GM19025 (cell line): ENCODE measurements around the gene BEGAIN.

Experiments
- ATAC-seq: cut with Tn5 transposase; IDR thresholded peaks from one replicate; pipeline ENCODE4 v1.9.1; 2021; ENCODE audit warnings: mild to moderate bottlenecking, low read depth, moderate library complexity; ENCODE audit not compliant: unreplicated experiment

Gene BEGAIN

DNA sequence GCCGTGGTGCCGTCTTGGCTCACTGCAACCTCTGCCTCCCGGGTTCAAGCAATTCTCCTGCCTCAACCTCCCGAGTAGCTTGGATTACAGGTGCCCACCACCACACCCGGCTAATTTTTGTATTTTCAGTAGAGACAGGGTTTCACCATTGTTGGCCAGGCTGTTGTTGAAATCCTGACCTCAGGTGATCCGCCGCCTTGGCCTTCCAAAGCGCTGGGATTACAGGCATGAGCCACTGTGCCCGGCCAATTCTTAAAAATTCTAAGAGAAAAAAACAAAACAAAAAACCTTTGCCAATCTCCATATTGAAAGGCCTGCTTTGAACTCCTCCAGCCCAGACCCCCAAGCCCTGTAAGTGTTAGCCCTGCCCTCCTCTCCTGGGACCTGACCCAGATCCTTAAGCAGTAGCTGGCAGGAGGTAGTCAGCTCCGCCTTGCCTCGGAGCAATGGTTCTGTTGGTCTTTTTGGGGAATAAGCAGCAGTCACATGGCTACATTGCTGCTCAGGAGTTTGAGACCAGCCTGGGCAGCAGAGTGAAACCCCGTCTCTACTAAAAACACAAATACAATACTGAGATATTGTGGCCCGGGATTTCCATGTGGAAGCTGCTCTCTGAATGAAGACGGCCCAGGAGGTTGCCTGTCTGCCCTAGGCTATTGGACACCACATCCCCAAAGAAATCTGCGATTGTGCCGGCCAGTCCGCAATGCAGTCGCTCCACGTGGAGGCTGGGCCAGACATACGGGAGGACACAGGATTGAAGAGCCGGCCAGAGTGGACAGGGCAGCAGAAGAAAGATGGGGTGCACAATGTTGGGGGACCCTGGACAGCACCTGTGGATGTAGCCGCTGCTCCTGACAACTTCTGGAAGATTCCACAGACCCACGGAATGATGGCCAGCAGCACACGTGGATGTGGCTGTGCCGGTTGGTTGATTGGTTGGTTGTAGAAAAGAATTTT, 28.8 kb upstream of the BEGAIN start:
- no peak for ATAC-seq

DNA sequence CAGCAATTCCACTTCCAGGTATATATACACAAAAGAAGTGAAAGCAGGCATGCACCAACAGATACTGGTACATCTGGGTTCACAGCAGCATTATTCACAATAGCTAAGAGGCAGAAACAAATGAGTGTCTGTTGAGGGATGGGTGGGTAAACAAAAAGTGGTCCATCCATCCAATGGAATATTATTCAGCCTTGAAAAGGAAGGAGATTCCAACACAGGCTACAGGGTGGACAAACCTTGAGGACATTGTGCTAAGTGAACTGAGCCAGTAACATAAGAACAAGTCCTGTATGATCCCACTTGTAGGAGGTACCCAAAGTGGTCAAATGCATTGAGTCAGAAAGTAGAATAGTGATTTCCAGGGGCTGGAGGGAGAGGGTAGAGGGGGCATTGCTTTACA, 27.6 kb upstream of the BEGAIN start:
- no peak for ATAC-seq

DNA sequence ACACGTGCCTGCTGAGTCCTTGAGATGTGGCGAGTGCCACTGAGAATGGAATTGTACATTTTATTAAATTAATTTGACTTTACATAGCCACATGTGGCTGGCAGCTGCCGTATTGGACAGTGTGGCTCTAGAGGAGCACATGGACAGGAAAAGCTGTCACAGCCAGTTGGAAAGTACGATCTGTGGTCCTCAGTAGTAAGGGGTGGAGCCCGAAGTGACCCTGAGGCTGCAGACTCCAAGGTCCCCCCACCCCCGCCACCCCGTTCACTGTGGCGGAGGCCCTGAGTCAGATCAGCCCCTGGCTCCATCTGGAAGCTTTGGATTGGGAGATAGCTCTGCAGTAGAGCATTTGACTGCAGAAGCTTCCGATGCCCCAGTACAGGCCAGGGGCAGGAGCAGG, 25.8 kb upstream of the BEGAIN start:
- no peak for ATAC-seq

DNA sequence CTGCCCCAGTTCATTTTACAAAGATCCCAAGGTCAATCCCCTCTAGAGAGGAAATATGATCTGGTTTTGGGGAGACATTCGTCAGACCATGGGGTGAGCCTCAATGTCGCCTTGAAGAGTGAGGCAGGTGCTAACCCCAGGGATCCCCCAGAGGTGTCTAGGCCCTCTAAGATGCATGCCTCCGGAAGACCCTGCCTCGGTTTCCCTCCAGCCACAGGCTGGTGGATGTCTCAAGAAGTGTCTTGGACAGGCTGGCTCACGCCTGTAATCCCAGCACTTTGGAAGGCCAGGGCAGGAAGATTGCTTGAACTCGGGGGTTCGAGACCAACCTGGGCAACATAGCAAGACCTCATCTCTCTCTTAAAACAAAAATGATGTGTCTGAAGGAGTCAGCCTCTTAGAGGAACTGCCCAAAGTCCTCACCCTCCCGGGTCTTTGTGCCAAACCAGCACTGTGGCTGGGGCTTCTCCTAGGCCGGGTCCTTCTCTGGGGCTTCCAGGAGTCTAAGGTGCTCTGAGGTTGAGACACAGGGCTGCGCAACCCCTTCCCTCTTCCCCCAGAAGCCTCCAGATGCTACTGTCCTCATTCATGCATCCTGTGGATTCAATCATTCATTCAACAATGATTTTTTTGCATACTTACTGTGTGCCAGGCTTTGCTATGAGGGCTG, 24.7 kb upstream of the BEGAIN start:
- ATAC-seq = no peak

DNA sequence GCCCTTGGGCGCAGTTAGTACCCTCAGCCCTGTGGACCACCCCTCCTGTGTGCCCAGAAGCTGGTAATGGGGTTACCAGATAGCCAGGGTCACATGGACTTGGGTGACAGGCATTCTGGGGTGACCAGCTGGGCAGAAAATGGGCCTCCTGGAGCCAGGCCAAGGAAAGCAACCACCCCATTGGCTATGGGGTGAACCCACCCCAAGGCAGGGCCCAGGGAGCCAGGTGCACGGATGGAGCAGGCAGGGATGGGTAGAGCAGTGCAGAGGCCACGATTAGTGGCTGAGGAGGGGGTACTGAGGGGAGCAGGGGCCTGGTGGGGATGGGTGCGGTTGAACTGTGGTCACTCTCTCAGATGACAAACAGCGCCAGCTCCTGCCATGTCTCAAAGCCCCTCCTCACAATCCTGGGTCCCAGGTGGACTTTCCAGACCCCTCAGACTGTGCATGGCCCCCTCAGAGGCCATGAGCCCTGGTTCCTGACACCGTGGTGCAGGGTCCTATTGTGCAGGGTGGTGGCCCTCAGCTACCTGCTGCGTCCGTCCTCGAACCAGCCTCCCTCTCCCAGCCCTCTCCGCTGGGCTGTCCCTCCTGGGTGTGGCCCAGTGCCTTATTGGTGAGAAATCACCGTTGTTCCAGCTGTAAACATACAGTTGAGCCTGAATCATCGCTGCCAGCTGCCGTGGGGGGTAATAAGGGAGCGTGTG, 23.4 kb upstream of the BEGAIN start:
- ATAC-seq = no peak

DNA sequence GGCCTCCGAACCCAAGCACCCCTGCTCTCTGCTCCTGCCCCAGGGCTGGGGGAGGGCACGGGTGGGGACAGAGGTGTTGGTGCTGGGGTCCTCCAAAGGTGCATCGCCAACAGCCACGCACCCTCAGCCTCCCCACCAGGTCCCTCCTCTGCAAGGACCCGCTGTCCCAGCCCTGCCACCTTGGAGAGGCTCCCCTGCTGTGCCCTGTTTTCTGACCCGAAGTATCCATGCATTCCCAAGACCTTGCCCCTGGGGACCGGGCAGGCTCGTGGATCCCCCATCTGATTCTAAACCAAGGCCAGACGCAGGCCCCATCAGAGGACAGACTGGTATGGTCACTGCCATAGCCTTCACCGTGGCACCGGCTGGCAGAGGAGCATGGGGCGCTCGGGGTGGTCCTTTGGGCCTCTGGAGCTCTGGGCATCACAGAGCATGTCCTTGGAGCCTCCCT, 22.7 kb upstream of the BEGAIN start:
- ATAC-seq = no peak

DNA sequence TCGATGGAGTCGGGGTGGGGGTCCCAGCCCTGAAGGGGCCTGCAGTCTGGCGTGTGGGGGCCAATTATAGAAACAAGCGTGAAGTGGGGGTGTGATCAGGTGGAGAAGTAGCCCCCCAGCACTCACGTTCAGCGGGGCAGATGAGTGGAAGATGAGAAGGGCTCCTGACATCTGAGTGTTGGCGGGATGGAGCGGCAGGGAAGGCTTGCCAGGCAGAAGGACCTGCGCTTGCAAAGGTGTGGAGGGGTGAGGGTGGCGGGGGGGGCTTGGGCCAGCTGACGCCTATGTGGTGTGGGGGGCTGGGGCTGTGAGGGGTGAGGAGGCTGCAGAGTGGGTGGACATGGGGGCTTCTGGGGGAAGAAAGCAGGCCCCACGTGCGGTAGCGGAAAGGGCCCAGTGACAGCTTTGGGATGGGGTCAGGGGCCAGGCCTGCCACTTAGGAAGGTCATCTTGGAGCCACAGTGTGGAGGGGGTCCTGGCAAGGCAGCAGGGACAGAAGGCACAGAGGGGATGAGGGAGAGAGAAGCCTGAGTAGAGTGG, 22.2 kb upstream of the BEGAIN start:
- ATAC-seq = no peak

DNA sequence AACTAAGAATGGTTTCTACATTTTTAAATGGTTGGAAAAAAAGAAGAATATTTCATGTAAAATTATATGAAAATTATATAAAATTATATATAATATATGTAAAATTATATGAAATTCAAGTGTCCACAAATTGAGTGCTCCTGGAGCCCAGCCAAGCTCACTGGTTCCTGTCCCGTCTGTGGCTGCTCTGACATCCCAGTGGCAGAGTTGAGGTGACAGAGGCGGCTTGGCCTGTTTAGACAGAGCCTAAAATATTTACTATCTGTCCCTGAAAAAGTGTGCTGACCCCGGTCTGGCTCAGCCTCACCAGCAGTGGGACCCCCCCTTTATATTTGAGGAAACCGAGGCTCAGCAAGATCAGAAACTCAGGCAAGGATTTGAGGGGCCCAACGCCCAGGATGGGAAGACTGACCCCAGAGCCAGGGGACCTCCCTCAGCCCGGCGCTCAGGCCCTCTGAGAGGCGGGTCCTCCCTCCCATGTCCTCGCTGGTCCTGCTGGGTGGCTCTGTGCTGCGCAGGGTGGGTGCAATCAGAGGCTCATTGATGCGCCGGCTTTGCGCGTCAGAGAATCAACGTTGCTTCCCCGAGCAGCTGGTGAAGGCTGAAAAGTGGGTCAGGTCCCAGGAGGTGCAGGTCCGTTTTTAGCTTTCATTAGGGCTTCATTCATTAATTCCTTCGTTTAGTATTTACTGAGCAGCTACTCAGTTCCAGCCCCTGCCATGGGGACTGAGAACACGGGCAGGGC, 21.5 kb upstream of the BEGAIN start:
- no peak for ATAC-seq

DNA sequence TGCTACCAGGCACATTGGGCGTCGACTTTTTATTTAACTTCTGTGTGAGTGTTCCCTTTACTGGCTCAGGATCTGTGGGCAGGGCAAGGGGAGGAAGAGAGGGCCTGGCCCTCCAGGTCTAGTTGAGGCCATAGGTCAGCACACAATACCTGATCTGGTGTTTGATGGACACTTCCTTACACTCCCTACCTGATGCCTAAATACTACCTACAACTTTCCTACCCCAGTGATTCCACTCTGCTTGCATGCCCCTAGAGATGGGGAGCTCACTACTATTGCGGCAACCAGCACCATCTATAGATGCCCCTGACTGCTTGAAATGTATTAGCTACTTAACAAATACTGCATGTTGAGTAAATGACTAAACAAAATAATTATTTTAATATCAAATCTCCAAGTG, 20.8 kb upstream of the BEGAIN start:
- no peak for ATAC-seq

DNA sequence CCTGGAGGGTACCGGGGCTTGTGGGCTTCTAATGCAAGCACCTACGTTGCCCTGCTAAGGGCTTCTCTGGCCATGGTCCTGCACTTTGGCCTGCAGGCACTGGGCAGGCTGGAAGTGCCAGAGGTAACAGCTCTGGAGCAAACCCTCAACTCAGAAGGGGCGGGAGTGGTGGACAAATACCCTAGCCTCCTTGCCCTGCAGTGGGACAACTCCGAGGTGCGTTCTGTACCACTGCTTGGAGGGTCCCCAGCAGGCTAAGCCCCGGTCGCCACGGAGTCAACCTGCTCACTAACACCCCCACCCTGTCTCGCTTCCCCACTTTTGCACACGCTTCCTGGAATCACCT, 20.4 kb upstream of the BEGAIN start:
- no peak for ATAC-seq

DNA sequence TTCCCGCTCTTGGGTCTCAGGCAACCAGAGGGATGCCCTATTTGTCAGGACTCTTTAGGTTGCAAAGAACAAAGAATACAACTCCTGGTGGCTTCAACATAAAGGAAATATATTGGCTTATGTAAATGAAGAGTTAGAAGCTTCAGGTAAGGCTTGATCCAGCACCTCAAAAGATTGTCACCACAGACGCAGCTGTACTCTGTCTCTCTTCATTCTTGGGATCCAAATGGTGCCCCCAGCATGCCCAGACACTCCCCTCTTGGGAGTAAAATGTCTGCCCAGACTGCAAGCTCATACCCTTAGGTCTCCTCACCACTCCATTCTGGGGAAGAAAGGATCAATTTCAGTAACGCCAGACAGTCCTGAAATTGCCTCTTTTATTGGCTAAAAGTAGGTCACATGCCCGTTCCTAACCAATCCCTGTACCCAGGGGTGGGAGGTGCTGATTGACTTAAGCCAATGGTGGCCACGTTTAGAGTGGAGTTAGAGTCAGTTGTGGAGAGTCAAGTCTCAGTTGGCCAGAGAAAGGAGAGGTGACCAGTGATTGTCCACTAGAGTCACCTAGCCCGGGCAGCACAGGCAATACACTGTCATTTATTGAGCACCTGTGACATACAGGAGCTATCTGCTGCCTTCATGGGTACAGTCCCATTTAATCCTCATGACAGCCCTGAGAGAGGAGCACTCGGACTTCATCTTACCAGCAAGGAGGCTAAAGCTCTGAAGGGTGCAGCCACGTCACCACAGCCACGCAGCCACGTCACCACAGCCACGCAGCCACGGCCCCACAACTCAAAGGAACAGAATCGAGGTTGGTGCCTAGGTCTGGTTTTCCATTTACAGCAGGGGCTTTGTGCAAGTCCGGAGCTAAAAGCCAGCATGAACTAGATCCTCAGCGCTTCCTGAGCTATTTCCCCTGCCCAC, 19.7 kb upstream of the BEGAIN start:
- ATAC-seq = no peak

DNA sequence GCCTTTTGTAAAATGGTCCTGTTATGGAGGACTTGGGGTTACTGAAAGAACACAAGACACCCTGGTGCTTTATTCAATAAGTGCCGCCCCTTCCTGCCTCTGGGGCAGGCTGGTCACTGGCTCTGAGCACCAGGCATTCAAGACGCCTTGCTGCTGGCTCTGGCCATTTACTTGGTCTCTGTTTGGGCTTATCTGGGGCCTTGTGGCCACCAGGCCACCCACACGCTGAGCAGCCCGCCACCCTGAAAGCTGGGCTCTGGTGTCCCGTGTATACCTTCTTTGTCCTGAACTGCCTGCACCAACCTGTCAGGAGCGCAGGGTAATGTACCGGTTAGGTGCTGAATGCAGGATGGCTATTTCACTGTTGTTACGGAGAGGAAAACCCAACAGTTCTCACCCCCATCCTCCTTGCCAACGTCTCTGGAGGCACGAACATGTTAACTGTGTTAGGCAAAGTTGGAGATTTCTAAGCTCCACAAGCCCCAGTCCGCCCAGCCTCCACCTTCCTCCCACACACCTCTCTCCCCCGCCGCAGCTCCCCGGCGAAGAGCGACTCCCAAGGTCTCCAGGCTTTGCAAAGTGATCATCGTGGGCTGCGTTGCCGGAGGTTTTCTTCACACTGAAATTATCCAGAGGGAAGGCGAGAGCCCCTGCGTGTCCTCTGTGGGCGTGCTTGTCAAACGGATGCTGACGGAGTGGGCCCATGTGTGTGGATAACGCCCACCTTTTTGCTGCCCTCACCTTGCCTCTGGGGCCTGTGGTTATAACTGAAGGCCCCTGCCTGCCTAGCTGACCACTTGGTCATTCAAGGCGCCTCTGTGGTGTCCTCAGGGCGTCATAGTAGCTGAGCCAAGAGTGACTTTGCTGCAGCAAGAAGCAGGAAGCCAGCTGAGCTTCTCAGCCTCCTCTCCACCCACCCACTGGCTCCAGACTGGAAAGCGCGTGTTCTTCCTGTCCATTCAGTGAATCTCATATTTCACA, 18.8 kb upstream of the BEGAIN start:
- ATAC-seq = no peak

DNA sequence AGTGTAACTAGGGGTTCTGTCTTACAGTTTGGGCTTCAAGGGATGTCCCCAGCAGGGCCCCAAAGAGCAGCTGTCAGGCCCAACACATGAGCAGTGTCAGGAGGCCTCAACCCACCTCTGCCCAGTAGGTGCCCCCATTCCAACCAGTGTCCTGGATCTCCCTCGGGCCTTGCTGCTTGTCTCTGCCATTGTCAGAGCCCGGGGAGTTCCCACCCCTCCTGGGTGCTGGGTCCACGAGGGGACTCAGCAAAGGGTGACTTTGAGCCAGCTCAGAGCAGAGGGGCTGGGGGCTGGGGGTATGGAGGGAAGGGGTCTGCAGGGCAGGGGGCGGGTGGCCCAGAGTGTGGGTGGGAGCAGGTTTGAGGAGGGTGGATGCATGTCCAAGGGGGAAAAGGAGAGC, 18.0 kb upstream of the BEGAIN start:
- ATAC-seq = no peak

DNA sequence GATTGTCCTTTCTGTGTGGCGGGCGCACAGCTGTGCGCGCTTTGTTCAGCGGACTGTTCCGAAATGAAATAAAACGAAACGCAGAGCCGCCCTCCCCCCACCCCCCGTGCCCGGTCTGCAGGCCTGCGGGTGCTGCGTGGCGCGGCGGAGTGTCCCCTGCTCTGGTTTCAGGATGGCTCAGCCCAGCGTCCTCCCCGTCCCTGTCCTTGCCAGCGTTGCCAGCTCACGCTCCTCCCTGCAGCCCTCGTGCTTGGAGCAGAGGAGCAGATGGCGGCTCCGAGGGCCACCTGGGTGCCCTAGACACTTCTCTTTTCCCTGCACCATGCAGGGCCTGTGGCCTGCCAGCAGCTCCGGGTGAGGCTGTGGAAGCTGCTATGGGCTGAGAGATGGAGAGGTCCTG, 17.5 kb upstream of the BEGAIN start:
- ATAC-seq = no peak

DNA sequence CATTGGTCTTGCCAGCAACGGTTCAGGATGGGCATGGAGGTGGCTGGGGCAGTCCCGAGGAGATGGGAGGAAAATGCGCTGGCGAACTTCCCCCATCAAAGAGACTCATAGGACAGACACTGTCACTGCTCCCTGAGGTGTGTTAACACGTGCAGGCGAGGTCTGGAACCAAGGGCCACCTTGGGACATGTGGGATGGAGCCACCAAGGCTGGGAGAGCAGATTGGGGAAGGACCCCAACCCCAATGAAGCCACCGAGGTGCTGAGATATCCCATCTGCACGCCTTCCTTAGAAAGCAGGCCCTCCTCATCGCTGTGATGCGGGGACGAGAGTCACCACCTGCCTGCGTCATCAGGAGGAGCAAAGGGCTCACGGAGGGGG, 16.9 kb upstream of the BEGAIN start:
- ATAC-seq = no peak

DNA sequence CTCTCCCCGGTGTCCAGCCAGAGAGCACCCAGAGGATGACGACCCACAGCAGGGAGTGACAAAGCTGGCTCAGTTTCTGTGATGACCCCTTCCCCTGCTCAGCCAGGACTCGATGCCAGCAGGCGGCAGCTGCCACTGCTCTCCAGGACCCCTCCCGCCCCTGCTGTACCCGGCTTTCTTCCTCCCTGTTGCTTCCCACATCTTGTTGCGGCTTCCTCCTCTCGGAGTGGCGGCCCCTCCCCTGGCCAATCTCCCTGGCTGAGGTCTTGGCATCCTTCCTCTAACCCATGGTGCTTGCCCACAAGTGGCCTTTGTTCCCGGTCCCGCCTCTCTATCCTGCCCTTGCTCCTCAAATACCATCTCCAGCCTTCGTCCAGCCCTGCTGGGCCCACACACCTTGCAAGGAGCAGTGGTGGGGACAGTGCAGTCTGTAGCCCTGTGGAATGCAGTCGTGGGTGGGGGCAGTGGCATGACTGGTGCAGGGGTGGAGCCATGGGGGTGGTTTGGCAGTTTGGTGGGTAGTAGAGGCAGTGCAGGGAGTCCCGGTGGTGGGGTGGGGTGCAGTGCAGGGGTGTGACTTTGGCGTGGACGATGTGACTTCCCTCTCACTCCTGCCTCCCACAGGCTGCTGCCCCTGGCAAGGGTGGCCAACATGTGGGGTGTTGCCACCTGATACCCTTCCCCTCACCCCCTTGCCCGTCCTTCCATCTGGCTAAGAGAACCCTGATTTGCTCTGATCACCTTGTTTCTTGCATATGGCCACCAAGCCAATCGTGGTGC, 16.3 kb upstream of the BEGAIN start:
- no peak for ATAC-seq

DNA sequence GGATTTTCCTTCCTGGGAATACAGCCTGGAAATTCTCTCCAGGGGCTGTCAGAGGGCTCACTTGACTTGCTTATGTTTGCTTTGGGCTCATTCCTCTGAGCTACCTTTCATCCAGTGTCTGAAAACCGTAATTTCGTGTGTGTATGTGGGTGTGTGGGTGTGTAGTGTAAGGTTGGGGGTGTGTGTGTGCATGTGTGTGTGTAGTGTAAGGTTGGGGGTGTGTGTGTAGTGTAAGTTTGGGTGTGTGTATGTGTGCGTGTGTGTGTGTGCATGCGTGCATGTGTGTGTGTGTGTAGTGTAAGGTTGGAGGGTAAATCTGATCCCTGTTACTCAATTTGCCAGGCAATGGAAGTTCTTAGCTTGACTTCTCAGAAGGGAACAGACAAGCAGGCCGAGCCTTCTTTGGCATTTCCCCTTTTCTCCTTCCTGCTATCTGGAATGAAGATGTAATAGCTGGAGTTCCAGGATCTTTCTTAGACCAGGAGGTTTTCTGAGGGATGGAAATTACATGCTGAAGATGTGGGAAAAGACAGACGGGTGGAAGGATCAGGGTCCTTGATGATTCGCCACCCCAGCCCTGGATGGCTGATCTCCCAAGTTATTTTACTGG, 15.5 kb upstream of the BEGAIN start:
- ATAC-seq = no peak
